GM12874 (cell line): ENCODE results near the gene VRK3.

Source experiments
- CTCF ChIP-seq: IDR thresholded peaks from 2 replicates; pipeline ENCODE4 v1.5.1; 2011; ENCODE audit warnings: low read depth, mild to moderate bottlenecking, control low read depth, low read length, moderate library complexity; ENCODE audit not compliant: insufficient read depth

The VRK3 gene

GRCh38 chr19:50025794-50026549 lies 800 bp upstream of the VRK3 start, which contains the start of gene ZNF473:
Gene ZNF473 (plus strand): TSS chr19:50026005. CDS start chr19:50031083, 5,078 bp downstream.
- no peak for TF ChIP-seq CTCF

- TF ChIP-seq CTCF: no peak
These were observed 502 bp downstream of the VRK3 start for GRCh38 chr19:50024719-50025021.

GRCh38 chr19:50022823-50023222 lies 2.3 kb downstream of the VRK3 start:
- TF ChIP-seq CTCF: no peak

DNA sequence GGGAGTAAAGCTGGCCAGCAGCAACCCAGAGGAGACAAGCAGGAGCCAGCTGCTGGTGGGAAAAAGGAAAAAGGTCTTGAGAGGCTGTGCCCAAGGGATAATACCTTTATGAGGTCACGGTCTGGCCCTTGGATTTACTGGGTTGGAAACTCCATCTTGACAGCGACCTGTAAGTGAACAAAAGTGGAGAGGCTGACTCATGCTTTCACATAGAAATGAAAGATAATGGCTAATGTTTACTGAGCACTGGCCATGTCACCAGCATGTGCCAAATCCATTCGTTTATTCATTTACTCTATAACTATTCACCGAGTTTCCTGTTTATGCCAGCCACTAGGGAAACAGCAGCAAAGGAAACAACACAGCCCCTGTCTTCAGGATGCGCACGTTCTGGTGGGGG lies 4.7 kb downstream of the VRK3 start:
- no peak for TF ChIP-seq CTCF

GRCh38 chr19:50016225-50016807 lies 8.9 kb downstream of the VRK3 start:
- no peak for TF ChIP-seq CTCF

DNA sequence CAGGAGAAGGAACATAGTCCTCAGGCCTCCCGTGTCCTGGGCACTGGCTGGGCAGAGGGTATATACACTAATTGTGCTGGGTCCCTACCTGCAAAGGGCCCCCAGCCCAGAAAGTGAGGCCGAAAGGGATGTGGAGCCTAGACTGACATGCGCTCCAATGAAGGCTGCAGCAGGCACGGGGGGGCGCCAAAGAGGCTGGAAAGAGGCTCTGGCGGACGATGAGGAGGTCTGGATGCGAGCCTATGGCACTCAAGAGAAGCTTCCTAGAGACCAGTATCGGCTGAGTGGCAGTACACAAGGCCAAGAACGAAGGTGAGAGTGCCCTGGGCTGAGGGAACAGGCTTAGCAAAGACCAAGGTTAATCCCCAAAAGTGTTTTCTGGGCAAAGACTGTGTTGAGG lies 16.6 kb downstream of the VRK3 start:
- TF ChIP-seq CTCF: 0 out of 2 replicates have a peak, but pooled peaks have one; percentile 6

GRCh38 chr19:50007947-50008346 lies 17.2 kb downstream of the VRK3 start:
- no peak for TF ChIP-seq CTCF
